ENCODE data around the gene PPM1M.

Gene PPM1M

DNA sequence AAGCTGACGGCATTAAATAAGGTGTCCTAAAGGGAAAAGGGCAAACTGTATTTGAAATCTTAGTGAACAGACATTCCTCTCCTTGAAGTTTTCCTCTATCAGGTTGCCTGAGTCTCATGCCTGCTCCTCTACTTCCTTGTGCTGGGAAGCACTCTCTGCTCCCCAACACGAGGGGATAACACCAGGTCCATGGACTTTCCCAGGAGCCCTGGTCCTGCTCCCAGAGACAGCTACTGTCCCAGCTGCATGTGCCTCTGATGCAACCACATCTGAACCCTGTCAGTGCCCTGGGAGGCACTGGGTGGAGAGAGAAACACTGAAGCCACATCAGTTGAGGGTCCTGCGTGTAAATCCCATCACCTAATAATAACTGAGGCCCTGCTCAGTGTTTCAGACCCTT, 27.5 kb upstream of the PPM1M start:
- no peaks in the 10 kb centered on the region for H3K9me3 ChIP-seq (ENCODE audit: low read length)
- peaks cover 22% of the 10 kb centered on the region for H3K36me3 ChIP-seq (ENCODE audit: insufficient read depth, low read length)
- no peak overlapping the region for H3K4me3 ChIP-seq (ENCODE audit: low read depth in 1 of 2, low read length in 2 of 2)
- no peaks in the 10 kb centered on the region for H3K27me3 ChIP-seq (ENCODE audit: control insufficient read depth in 1 of 2, insufficient read depth in 2 of 2, low read length in 2 of 2)
- H3K4me1 ChIP-seq (ENCODE audit: insufficient read depth, low read length) = peaks cover 17% of the 10 kb centered on the region
- no peak overlapping the region for H3K9ac ChIP-seq (ENCODE audit: low read length)
- no peak overlapping the region for H3K27ac ChIP-seq (ENCODE audit: low read depth, low read length)

DNA sequence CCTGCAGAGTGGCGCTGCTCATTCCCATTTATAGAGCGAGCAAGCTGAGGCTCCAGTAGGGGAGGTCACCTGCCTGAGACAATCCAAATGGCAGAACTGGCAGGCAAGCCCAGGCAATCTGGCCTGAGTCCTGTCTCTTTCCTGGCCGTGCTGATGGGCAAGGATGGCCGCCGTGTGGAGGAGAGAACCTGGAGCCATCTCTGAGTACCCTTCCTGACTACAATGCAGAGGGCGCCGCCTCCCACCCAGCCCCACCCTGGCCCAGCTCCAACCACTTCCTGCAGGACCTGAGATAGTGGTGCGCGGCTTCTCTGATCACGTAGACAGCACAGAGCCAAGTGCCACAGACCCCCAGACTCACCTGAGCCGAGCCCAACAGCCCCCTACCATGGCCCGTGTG, 27.1 kb upstream of the PPM1M start:
- H3K9ac ChIP-seq (ENCODE audit: low read length) = no peak overlapping the region
- H3K36me3 ChIP-seq (ENCODE audit: insufficient read depth, low read length) = peaks cover 20% of the 10 kb centered on the region
- peaks cover 17% of the 10 kb centered on the region for H3K4me1 ChIP-seq (ENCODE audit: insufficient read depth, low read length)
- no peak overlapping the region for H3K27ac ChIP-seq (ENCODE audit: low read depth, low read length)
- no peak overlapping the region for H3K4me3 ChIP-seq (ENCODE audit: low read depth in 1 of 2, low read length in 2 of 2)
- H3K9me3 ChIP-seq (ENCODE audit: low read length) = no peaks in the 10 kb centered on the region
- no peaks in the 10 kb centered on the region for H3K27me3 ChIP-seq (ENCODE audit: control insufficient read depth in 1 of 2, insufficient read depth in 2 of 2, low read length in 2 of 2)

DNA sequence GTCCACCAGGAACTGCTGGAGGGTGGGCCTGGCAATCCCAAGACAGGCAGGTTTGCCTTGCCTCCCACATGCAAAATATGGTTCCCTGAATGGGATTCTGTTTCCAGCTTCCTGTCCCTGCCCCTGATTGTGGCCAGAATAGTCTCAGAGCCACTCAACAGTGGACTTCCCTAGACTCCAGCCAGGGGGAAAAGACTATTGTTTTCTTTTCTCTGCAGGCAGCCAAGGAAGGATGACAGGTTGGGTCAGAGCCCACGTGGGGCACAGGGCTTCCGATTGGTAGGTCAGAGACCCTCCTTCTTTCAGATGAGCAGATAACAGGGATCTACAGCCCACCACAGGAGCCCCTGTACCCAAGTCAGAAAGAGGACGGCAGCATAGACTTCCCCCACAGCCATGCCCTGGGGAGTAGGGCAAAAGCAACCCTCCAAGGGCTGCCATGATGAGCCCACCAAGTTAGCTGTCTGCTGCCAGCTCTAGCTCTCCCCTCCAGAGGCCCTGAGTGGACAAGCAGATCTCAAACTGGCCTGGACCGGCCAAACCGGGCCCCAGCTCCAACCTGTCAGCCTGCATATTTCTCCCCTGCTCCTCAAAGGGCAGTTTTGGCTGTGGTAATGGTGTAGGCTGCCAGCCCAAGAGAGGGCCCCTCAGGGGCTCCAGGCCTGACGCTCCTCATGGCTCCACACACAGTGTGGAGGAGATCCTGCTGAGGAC, 26.5 kb upstream of the PPM1M start:
- Histone ChIP-seq H3K36me3 (ENCODE audit: insufficient read depth, low read length) (peaks cover 16% of the 10 kb centered on the region), H3K4me1 (ENCODE audit: insufficient read depth, low read length) (peaks cover 17% of the 10 kb centered on the region), H3K9ac (ENCODE audit: low read length) (no peak overlapping the region), H3K4me3 (ENCODE audit: low read depth in 1 of 2, low read length in 2 of 2) (no peak overlapping the region), H3K27ac (ENCODE audit: low read depth, low read length) (no peak overlapping the region), H3K27me3 (ENCODE audit: control insufficient read depth in 1 of 2, insufficient read depth in 2 of 2, low read length in 2 of 2) (no peaks in the 10 kb centered on the region), H3K9me3 (ENCODE audit: low read length) (no peaks in the 10 kb centered on the region)

DNA sequence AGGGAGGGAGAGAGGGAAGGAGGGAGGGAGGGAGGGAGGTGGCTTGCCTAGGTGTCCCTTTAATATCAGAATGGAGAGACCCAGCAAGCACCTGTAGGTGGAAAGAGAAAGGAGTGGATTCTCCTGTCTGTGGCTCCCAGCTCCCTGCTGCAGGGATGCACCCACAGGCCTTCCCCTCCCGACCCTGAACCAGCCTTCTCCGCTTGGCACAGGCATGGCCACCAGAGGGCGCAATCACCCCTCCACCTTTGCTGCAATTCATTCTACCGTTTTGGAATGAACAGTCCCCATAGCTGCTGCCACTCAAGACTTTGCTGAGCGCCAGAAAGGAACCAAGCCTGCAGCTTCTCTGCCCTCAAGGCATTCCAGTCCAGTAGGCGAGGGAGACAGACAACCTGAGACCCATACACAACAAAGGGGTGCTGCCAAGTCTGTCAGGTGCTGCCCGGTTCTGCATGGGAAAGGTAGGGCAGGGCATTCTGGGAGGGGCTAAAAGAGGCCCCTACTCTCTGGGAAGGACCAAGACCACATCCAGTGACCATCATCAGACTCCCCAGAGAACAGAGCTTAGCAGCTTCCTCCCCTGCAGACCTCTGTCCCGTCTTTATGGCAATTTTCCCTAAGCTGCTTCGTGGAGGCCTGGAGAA, 25.1 kb upstream of the PPM1M start:
- no peak overlapping the region for H3K9ac ChIP-seq (ENCODE audit: low read length)
- peaks cover 17% of the 10 kb centered on the region for H3K4me1 ChIP-seq (ENCODE audit: insufficient read depth, low read length)
- H3K27ac ChIP-seq (ENCODE audit: low read depth, low read length) = no peak overlapping the region
- no peaks in the 10 kb centered on the region for H3K27me3 ChIP-seq (ENCODE audit: control insufficient read depth in 1 of 2, insufficient read depth in 2 of 2, low read length in 2 of 2)
- no peak overlapping the region for H3K4me3 ChIP-seq (ENCODE audit: low read depth in 1 of 2, low read length in 2 of 2)
- peaks cover 3% of the 10 kb centered on the region for H3K36me3 ChIP-seq (ENCODE audit: insufficient read depth, low read length)
- H3K9me3 ChIP-seq (ENCODE audit: low read length) = no peaks in the 10 kb centered on the region

DNA sequence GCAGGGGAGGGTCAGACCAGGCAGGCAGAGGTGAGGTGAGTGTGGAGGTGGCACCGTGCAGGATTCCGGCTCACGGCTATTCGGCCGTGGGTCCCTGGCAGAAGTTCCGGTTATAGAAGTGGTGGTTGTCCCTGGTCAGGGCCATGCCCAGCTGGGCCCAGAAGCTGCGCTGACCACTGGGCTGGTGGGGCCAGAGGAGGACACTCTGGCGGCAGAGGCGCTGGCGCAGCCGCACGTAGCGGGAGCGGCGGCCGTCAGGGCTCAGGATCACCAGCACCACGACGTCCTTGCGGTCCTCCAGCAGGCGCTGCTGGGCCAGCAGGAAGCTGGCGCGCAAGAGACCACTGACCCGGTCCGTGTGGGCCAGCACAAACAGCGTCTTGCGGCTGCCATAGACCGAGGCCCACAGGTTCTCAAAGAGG, 24.4 kb upstream of the PPM1M start:
- H3K27ac ChIP-seq (ENCODE audit: low read depth, low read length) = no peak overlapping the region
- no peak overlapping the region for H3K9ac ChIP-seq (ENCODE audit: low read length)
- H3K27me3 ChIP-seq (ENCODE audit: control insufficient read depth in 1 of 2, insufficient read depth in 2 of 2, low read length in 2 of 2) = no peaks in the 10 kb centered on the region
- H3K9me3 ChIP-seq (ENCODE audit: low read length) = no peaks in the 10 kb centered on the region
- H3K36me3 ChIP-seq (ENCODE audit: insufficient read depth, low read length) = no peaks in the 10 kb centered on the region
- peaks cover 17% of the 10 kb centered on the region for H3K4me1 ChIP-seq (ENCODE audit: insufficient read depth, low read length)
- H3K4me3 ChIP-seq (ENCODE audit: low read depth in 1 of 2, low read length in 2 of 2) = no peak overlapping the region

DNA sequence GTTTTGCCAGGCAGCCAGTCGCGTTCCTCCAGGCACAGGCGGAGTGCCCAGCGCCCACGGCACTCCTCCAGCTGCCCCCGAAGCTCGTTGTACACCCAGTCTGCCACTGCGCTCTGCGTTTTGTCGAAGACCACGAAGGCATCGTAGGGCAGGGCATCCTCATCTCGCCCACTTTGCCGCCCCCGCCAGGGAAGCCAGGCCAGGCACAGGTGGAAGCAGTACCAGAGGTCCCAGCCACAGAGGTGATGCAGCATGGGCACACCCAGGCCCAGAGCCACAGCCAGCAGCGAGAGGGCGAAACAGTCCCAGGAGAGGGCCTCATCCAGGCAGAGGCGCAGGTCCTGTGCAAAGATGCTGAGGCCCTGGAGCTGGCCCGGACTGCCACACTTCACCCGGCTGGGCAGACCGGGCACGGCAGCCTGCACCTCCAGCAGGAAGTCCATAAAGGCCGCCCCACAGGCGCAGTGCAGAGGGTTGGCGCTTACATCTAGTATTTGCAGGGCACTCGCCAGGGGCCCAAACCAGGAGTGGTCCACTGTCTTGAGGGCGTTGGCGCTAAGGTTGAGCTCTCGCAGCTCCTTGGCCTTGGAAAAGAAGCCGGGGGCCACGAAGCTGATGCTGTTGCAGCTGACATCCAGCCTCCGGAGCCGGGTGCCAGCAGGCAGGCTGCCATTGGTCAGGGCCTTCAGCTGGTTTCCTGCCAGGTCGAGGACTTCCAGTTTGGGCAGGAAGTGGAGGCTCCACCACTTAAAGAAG, 23.8 kb upstream of the PPM1M start:
- Histone ChIP-seq H3K9ac (ENCODE audit: low read length) (no peak overlapping the region), H3K4me3 (ENCODE audit: low read depth in 1 of 2, low read length in 2 of 2) (no peak overlapping the region), H3K4me1 (ENCODE audit: insufficient read depth, low read length) (peaks cover 13% of the 10 kb centered on the region), H3K27ac (ENCODE audit: low read depth, low read length) (no peak overlapping the region), H3K27me3 (ENCODE audit: control insufficient read depth in 1 of 2, insufficient read depth in 2 of 2, low read length in 2 of 2) (no peaks in the 10 kb centered on the region), H3K36me3 (ENCODE audit: insufficient read depth, low read length) (no peaks in the 10 kb centered on the region), H3K9me3 (ENCODE audit: low read length) (no peaks in the 10 kb centered on the region)

DNA sequence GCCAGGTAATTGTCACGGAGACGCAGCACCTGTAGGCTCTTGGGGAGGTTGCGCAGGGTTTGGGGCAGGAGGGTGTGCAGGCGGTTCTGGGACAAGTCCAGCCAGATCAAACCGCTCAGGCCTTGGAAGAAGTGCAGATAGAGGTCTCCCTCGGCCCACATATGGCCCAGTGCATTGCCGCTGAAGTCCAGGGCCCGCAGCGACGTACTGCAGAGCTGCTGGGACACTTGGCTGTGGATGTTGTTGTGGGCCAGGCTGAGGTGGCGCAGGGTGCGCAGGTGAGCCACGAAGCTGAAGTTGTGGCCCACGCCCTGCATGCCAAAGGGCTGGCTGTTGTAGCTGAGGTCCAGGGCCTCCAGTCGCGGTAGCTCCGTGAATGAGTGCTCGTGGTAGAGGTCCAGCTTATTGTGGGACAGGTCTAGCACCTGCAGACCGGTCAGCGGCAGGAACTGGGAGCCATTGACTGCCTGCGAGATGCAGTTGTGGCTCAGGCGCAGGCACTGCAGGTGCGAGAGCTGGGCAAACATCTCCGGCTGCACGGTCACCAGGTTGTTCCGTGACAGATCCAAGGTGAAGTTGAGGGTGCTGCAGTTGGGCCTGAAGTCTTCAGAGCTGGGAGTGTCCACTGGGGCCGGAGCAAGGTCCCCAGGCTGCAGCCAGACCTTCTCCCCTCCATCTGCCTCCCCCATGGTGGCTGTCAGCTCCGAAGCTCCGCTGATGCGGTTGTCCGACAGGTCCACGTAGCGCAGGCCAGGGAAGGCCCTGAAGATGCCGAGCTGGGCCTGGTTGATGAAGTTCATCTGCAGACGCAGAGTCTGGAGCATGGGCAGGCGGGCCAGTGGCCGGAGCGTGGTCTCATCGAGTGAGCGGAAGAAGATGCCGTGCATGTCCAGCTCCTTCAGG, 23.0 kb upstream of the PPM1M start:
- no peak overlapping the region for H3K4me3 ChIP-seq (ENCODE audit: low read depth in 1 of 2, low read length in 2 of 2)
- H3K9me3 ChIP-seq (ENCODE audit: low read length) = no peaks in the 10 kb centered on the region
- peaks cover 5% of the 10 kb centered on the region for H3K4me1 ChIP-seq (ENCODE audit: insufficient read depth, low read length)
- no peak overlapping the region for H3K9ac ChIP-seq (ENCODE audit: low read length)
- H3K36me3 ChIP-seq (ENCODE audit: insufficient read depth, low read length) = no peaks in the 10 kb centered on the region
- H3K27me3 ChIP-seq (ENCODE audit: control insufficient read depth in 1 of 2, insufficient read depth in 2 of 2, low read length in 2 of 2) = no peaks in the 10 kb centered on the region
- no peak overlapping the region for H3K27ac ChIP-seq (ENCODE audit: low read depth, low read length)

DNA sequence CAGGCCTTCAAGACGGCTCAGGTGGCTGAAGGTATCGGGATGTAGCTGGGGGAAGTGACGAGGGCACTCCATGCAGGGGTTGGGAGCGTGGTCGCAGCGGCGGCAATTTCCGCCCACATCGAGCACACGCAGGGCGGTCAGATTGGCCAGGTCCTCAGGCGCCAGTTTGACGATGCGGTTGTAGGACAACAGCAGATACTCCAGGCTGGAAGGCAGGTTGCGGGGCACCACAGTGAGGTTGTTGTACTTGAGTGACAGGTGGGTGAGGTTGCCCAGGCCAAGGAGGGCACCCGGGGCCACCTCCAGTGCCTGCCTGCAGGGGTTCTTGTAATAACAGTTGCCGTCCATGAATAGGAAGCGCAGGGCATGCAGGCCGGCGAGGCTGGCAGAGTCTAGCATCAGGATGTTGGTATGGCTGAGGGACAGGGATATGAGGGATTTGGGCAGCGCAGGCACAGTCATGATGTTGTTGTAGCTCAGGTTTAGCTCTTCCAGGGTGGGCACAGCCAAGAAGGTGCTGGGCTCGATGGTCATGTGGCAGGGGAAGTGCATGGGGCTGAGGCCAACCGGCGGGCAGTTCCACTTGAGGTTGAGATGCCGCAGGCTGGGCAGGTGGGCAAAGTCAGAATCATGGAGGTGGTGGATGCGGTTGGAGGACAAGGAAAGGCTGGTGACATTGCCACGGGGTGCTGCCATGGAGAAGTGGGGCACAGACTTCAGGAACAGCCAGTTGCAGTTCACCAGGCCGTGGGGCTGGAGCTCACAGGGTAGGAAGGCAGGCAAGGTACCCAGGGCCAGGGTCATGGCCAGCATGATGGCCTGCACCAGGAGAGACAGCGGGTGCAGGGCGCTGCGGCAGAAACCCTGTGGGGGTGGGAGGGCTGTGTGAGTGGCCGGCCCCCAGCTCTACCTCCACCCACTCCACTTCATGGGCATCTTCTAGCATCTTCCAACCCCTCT, 21.8 kb upstream of the PPM1M start:
- no peak overlapping the region for H3K4me3 ChIP-seq (ENCODE audit: low read depth in 1 of 2, low read length in 2 of 2)
- peaks cover 5% of the 10 kb centered on the region for H3K4me1 ChIP-seq (ENCODE audit: insufficient read depth, low read length)
- H3K27ac ChIP-seq (ENCODE audit: low read depth, low read length) = no peak overlapping the region
- H3K9ac ChIP-seq (ENCODE audit: low read length) = no peak overlapping the region
- no peaks in the 10 kb centered on the region for H3K9me3 ChIP-seq (ENCODE audit: low read length)
- no peaks in the 10 kb centered on the region for H3K27me3 ChIP-seq (ENCODE audit: control insufficient read depth in 1 of 2, insufficient read depth in 2 of 2, low read length in 2 of 2)
- H3K36me3 ChIP-seq (ENCODE audit: insufficient read depth, low read length) = peaks cover 2% of the 10 kb centered on the region

DNA sequence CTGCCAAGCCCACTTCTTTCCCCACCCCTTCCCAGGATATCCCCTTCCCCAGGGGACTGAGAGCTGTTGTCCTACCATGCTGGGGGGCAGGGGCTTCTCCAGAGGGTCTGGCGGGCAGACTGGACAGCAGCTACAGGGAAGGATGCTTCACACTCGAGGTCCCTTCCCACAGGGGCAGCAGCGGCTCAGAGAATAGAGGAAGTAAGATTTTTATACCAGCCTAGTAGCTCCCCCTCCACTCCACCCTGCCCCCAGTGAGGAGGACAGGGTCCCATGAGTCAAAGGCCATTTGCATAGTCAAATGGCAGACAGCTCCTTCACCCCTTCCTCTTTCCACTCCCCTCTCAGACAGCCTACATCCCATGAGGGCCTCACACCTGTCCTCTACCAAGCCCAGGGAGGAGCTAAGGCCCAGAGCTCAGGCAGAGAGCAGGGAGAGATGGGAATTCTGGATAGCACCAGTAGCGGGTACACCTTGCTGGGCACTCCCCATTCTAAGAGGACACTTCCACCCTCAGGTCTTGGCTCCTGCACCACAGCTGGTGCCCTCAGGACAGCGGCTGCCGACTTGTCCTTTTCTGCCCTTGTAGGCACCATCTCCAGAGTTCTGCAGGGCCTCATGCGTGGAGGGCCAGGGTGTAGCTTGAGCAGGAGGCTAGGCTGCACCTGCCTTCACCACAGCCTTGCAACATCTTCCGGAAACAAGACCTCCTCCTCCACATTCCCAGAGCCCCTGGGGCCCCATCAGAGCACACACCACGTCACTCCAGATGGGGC, 19.9 kb upstream of the PPM1M start, which contains the start of gene TLR9:
TSS of gene TLR9 (minus strand) at position 194 of the 777 bp plus-strand sequence. CDS start at position 78, 116 bp downstream.
- H3K9me3 ChIP-seq (ENCODE audit: low read length) = no peaks in the 10 kb centered on the region
- no peak within 1 kb of the TSS for H3K27ac ChIP-seq (ENCODE audit: low read depth, low read length)
- peaks cover 21% of the 10 kb centered on the region for H3K36me3 ChIP-seq (ENCODE audit: insufficient read depth, low read length)
- no peaks in the 10 kb centered on the region for H3K27me3 ChIP-seq (ENCODE audit: control insufficient read depth in 1 of 2, insufficient read depth in 2 of 2, low read length in 2 of 2)
- no peak within 1 kb of the TSS for H3K9ac ChIP-seq (ENCODE audit: low read length)
- H3K4me1 ChIP-seq (ENCODE audit: insufficient read depth, low read length) = peaks cover 3% of the 10 kb centered on the region
- no peak within 1 kb of the TSS for H3K4me3 ChIP-seq (ENCODE audit: low read depth in 1 of 2, low read length in 2 of 2)
